Measurements from ENCODE around the gene INSL6. TPM values are rescaled to one million over a fixed set of nuclear protein-coding genes. Genes with fewer than 3 reads are reported as not detected.

INSL6 gene
- polyA plus RNA-seq, 1 of the 3 experiments (the other 2 are of a cell fraction): not detected

DNA sequence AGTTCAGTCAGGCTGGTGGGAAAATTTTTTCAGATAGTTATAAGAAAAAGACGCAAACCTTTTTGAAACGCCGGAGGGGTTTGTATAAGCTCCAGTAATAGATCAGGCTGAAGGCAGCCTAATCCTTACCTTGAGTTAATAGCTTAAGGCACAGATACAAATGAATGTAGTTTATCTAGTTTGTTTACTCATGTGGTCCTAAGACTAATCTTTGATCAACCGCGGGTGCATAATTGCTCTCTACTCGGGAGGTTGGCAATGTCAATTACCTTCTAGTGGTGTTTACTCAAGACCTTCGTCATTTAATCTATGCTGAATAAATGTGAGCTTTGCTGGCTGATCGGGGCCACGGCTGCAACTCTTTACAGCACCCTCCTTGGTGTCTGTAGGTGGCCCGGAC, 45.1 kb upstream of the INSL6 start (continued):
- TF ChIP-seq, protein P1, sequence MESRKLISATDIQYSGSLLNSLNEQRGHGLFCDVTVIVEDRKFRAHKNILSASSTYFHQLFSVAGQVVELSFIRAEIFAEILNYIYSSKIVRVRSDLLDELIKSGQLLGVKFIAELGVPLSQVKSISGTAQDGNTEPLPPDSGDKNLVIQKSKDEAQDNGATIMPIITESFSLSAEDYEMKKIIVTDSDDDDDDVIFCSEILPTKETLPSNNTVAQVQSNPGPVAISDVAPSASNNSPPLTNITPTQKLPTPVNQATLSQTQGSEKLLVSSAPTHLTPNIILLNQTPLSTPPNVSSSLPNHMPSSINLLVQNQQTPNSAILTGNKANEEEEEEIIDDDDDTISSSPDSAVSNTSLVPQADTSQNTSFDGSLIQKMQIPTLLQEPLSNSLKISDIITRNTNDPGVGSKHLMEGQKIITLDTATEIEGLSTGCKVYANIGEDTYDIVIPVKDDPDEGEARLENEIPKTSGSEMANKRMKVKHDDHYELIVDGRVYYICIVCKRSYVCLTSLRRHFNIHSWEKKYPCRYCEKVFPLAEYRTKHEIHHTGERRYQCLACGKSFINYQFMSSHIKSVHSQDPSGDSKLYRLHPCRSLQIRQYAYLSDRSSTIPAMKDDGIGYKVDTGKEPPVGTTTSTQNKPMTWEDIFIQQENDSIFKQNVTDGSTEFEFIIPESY (IDR thresholded peaks at IDR 0.05; ENCODE audit: borderline replicate concordance, low read depth): no peak

DNA sequence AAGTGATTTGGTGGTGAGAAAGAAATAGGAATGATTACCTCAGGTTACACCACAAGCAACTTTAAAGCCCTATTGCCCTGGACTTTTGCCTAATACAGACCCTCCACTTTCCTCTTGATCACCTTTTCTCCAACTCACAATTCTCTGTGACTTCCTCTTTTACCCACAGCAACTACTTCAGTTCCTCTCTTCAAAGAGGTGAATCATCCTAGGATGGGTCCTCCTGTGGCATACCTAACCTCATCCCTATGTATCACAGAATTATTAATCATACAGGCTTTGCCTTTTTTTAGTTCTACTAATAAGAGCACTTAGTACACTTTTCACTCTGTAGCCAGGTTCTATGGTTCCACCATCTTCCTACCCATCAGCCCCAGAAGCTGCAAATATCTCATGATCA, 19.6 kb upstream of the INSL6 start:
- TF ChIP-seq NRF1 (IDR thresholded peaks at IDR 0.05; ENCODE audit: low read depth, low read length): no peak
- no peak for TF ChIP-seq REST (IDR thresholded peaks at IDR 0.05; ENCODE audit: low read depth, low read length)
- no peak for TF ChIP-seq NFIC (IDR thresholded peaks at IDR 0.05; ENCODE audit: borderline replicate concordance)
- TF ChIP-seq FOXJ3 (CRISPR knock-in tag; IDR thresholded peaks at IDR 0.05): no peak
- TF ChIP-seq TEAD4 (IDR thresholded peaks at IDR 0.05; ENCODE audit: borderline replicate concordance, insufficient read depth): no peak
- TF ChIP-seq GATA2 (CRISPR knock-in tag; IDR thresholded peaks at IDR 0.05): no peak
- TF ChIP-seq FOSL2 (IDR thresholded peaks at IDR 0.05; ENCODE audit: borderline replicate concordance, low read depth): no peak
- TF ChIP-seq, protein P2, sequence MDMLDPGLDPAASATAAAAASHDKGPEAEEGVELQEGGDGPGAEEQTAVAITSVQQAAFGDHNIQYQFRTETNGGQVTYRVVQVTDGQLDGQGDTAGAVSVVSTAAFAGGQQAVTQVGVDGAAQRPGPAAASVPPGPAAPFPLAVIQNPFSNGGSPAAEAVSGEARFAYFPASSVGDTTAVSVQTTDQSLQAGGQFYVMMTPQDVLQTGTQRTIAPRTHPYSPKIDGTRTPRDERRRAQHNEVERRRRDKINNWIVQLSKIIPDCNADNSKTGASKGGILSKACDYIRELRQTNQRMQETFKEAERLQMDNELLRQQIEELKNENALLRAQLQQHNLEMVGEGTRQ (IDR thresholded peaks at IDR 0.05; ENCODE audit: borderline replicate concordance, low read depth, low read length): no peak
- TF ChIP-seq POLR2AphosphoS5 (IDR thresholded peaks at IDR 0.05; ENCODE audit: low read depth, low read length): no peak
- no peak for TF ChIP-seq SMC3 (IDR thresholded peaks at IDR 0.05; ENCODE audit: low read depth, low read length)
- Histone ChIP-seq H3K4me3 (ENCODE audit: low read depth in 2 of 2, low read length in 1 of 2) (no peak overlapping the region), H3K9ac (no peak overlapping the region), H3K9me3 (no peaks in the 10 kb centered on the region), H3K27me3 (ENCODE audit: insufficient read depth) (no peaks in the 10 kb centered on the region; the same call in 1 of the 2 replicates), H3K9me2 (0 out of 2 replicates have a peak, but pooled peaks cover 3% of the 10 kb centered on the region), H3K4me1 (ENCODE audit: control insufficient read depth in 1 of 2, insufficient read depth in 2 of 2, low read depth in 1 of 2, low read length in 1 of 2) (no peaks in the 10 kb centered on the region), H2AFZ (ENCODE audit: low read depth) (no peak overlapping the region), H3K27ac (ENCODE audit: low read depth in 2 of 2, low read length in 1 of 2) (no peak overlapping the region), H3K4me2 (no peak overlapping the region), H3K79me2 (ENCODE audit: insufficient read depth) (no peaks in the 10 kb centered on the region), H3F3A (replicated peaks; ENCODE audit: insufficient read depth) (no peaks in the 10 kb centered on the region), H3K36me3 (replicated peaks in 1 of 2; ENCODE audit: control insufficient read depth in 1 of 2, insufficient read depth in 2 of 2, low read length in 1 of 2) (no peaks in the 10 kb centered on the region), H4K20me1 (ENCODE audit: insufficient read depth) (no peaks in the 10 kb centered on the region)
- DNase-seq: no peak
- POLR2A ChIA-PET: no interaction called here
- CTCF ChIA-PET: no interaction called here
